Dendritic cell treated with granulocyte-macrophage colony-stimulating factor and Interleukin-4, amounts not matched to agents 40 ng/mL and 50 ng/mL, for 4 days (primary cell): ENCODE data around the gene TPD52L1.
"Not testable (repeated sequence)": the region's sequence is repeated elsewhere in the genome, so short reads cannot be mapped to it uniquely, and the experiment has no call there.

Source experiments
- H3K27ac Mint-ChIP-seq: one replicate; pipeline ENCODE4 v1.8.0; 2022; ENCODE audit warnings: mild to moderate bottlenecking, mixed read lengths
- H3K27me3 Mint-ChIP-seq: one replicate; pipeline ENCODE4 v1.8.0; 2022; ENCODE audit warnings: mild to moderate bottlenecking, mixed read lengths
- H3K36me3 Mint-ChIP-seq: one replicate; pipeline ENCODE4 v1.8.0; 2022; ENCODE audit warnings: low read depth, mixed read lengths
- H3K4me1 Mint-ChIP-seq: one replicate; pipeline ENCODE4 v1.8.0; 2022; ENCODE audit warnings: low read depth, mixed read lengths
- H3K4me3 Mint-ChIP-seq: one replicate; pipeline ENCODE4 v1.8.0; 2022; ENCODE audit warnings: mild to moderate bottlenecking, moderate library complexity, mixed read lengths
- H3K9me3 Mint-ChIP-seq: one replicate; pipeline ENCODE4 v1.8.0; 2022; ENCODE audit warnings: mixed read lengths
- intact Hi-C: fragments of 100-400 bp; cut with micrococcal nuclease; formaldehyde crosslinking; loops from one replicate; pipeline ENCODE4 v1.15.0; 2022

TPD52L1 gene

GRCh38 chr6:125123468-125124048, 30.0 kb upstream of the TPD52L1 start:
- Mint-ChIP-seq H3K4me1 (peaks cover 9% of the 10 kb centered on the region), H3K4me3 (no peak overlapping the region), H3K27ac (no peak overlapping the region), H3K9me3 (no peaks in the 10 kb centered on the region), H3K36me3 (no peaks in the 10 kb centered on the region), H3K27me3 (no peaks in the 10 kb centered on the region)
- intact Hi-C loops = no loop called here

- H3K36me3 Mint-ChIP-seq = no peaks in the 10 kb centered on the region
- no peaks in the 10 kb centered on the region for H3K9me3 Mint-ChIP-seq
- intact Hi-C loops = no loop called here
- H3K27me3 Mint-ChIP-seq = no peaks in the 10 kb centered on the region
- no peak overlapping the region for H3K4me3 Mint-ChIP-seq
- H3K27ac Mint-ChIP-seq = no peak overlapping the region
- peaks cover 9% of the 10 kb centered on the region for H3K4me1 Mint-ChIP-seq
These were observed 29.4 kb upstream of the TPD52L1 start for GRCh38 chr6:125124049-125124669.

GRCh38 chr6:125125856-125126255, 27.7 kb upstream of the TPD52L1 start:
- H3K27me3 Mint-ChIP-seq, H3K9me3 Mint-ChIP-seq, intact Hi-C loops, H3K4me1 Mint-ChIP-seq, H3K4me3 Mint-ChIP-seq, H3K36me3 Mint-ChIP-seq, H3K27ac Mint-ChIP-seq: not testable (repeated sequence)

- Mint-ChIP-seq H3K27ac (no peak overlapping the region), H3K36me3 (no peaks in the 10 kb centered on the region), H3K4me3 (no peak overlapping the region), H3K9me3 (no peaks in the 10 kb centered on the region), H3K27me3 (no peaks in the 10 kb centered on the region), H3K4me1 (no peaks in the 10 kb centered on the region)
- intact Hi-C loops = no loop called here
These were observed 24.2 kb upstream of the TPD52L1 start for GRCh38 chr6:125129354-125129753.

- Mint-ChIP-seq H3K4me1 (no peaks in the 10 kb centered on the region), H3K27ac (no peak overlapping the region), H3K27me3 (no peaks in the 10 kb centered on the region), H3K4me3 (no peak overlapping the region), H3K36me3 (no peaks in the 10 kb centered on the region), H3K9me3 (no peaks in the 10 kb centered on the region)
- intact Hi-C loops = no loop called here
These were observed 21.5 kb upstream of the TPD52L1 start for GRCh38 chr6:125132058-125132457.

- intact Hi-C loops = no loop called here
- no peaks in the 10 kb centered on the region for H3K9me3 Mint-ChIP-seq
- H3K27ac Mint-ChIP-seq = no peak overlapping the region
- H3K4me3 Mint-ChIP-seq = no peak overlapping the region
- H3K27me3 Mint-ChIP-seq = no peaks in the 10 kb centered on the region
- no peaks in the 10 kb centered on the region for H3K4me1 Mint-ChIP-seq
- no peaks in the 10 kb centered on the region for H3K36me3 Mint-ChIP-seq
These were observed 17.2 kb upstream of the TPD52L1 start for GRCh38 chr6:125136378-125136777.

GRCh38 chr6:125138083-125138482, 15.5 kb upstream of the TPD52L1 start:
- intact Hi-C loops = no loop called here
- Mint-ChIP-seq H3K27ac (no peak overlapping the region), H3K9me3 (no peaks in the 10 kb centered on the region), H3K4me1 (no peaks in the 10 kb centered on the region), H3K4me3 (no peak overlapping the region), H3K36me3 (no peaks in the 10 kb centered on the region), H3K27me3 (no peaks in the 10 kb centered on the region)

- H3K36me3 Mint-ChIP-seq = no peaks in the 10 kb centered on the region
- H3K4me1 Mint-ChIP-seq = no peaks in the 10 kb centered on the region
These were observed 12.8 kb upstream of the TPD52L1 start for GRCh38 chr6:125140808-125141207.

GRCh38 chr6:125142618-125143017, 11.0 kb upstream of the TPD52L1 start:
- no peak overlapping the region for H3K27ac Mint-ChIP-seq
- H3K4me3 Mint-ChIP-seq = no peak overlapping the region
- no peaks in the 10 kb centered on the region for H3K27me3 Mint-ChIP-seq
- H3K36me3 Mint-ChIP-seq = no peaks in the 10 kb centered on the region
- no peaks in the 10 kb centered on the region for H3K9me3 Mint-ChIP-seq
- no peaks in the 10 kb centered on the region for H3K4me1 Mint-ChIP-seq
- intact Hi-C loops = no loop called here

More at GRCh38 chr6:125140808-125141207, 12.8 kb upstream of the TPD52L1 start:
- Mint-ChIP-seq H3K4me3 (no peak overlapping the region), H3K9me3 (no peaks in the 10 kb centered on the region), H3K27ac (no peak overlapping the region), H3K27me3 (no peaks in the 10 kb centered on the region)
- intact Hi-C loops = no loop called here

GRCh38 chr6:125144822-125145221, 8.8 kb upstream of the TPD52L1 start:
- Mint-ChIP-seq H3K36me3 (no peaks in the 10 kb centered on the region), H3K27me3 (peaks cover 2% of the 10 kb centered on the region), H3K9me3 (no peaks in the 10 kb centered on the region), H3K27ac (no peak overlapping the region), H3K4me1 (no peaks in the 10 kb centered on the region), H3K4me3 (no peak overlapping the region)
- intact Hi-C loops = no loop called here

GRCh38 chr6:125149256-125150144, 4.1 kb upstream of the TPD52L1 start:
- no peaks in the 10 kb centered on the region for H3K36me3 Mint-ChIP-seq
- no peak overlapping the region for H3K4me3 Mint-ChIP-seq
- no peaks in the 10 kb centered on the region for H3K9me3 Mint-ChIP-seq
- intact Hi-C loops = no loop called here
- no peak overlapping the region for H3K27ac Mint-ChIP-seq
- H3K4me1 Mint-ChIP-seq = peaks cover 16% of the 10 kb centered on the region
- peaks cover 23% of the 10 kb centered on the region for H3K27me3 Mint-ChIP-seq

- Mint-ChIP-seq H3K4me1 (peaks cover 19% of the 10 kb centered on the region), H3K27me3 (peaks cover 35% of the 10 kb centered on the region), H3K27ac (no peak overlapping the region), H3K36me3 (no peaks in the 10 kb centered on the region), H3K9me3 (no peaks in the 10 kb centered on the region), H3K4me3 (no peak overlapping the region)
- intact Hi-C loops = no loop called here
These were observed 1.9 kb upstream of the TPD52L1 start for GRCh38 chr6:125151700-125152099.

- H3K27ac Mint-ChIP-seq = no peak overlapping the region
- no peaks in the 10 kb centered on the region for H3K9me3 Mint-ChIP-seq
- H3K4me1 Mint-ChIP-seq = peaks cover 24% of the 10 kb centered on the region
- H3K4me3 Mint-ChIP-seq = peak overlapping the region; percentile 71
- no peaks in the 10 kb centered on the region for H3K36me3 Mint-ChIP-seq
- peaks cover 32% of the 10 kb centered on the region for H3K27me3 Mint-ChIP-seq
- intact Hi-C loops = no loop called here
These were observed 666 bp downstream of the TPD52L1 start for GRCh38 chr6:125154118-125154760.

- peaks cover 32% of the 10 kb centered on the region for H3K27me3 Mint-ChIP-seq
- H3K27ac Mint-ChIP-seq = no peak overlapping the region
- intact Hi-C loops = no loop called here
- H3K9me3 Mint-ChIP-seq = no peaks in the 10 kb centered on the region
- H3K36me3 Mint-ChIP-seq = no peaks in the 10 kb centered on the region
- H3K4me3 Mint-ChIP-seq = peak overlapping the region; percentile 71
- H3K4me1 Mint-ChIP-seq = peaks cover 24% of the 10 kb centered on the region
These were observed 1.2 kb downstream of the TPD52L1 start for GRCh38 chr6:125154761-125155135.
